SK-N-SH treated with all-trans-retinoic acid at 6 μM for 48 hours (cell line): ENCODE measurements around the gene RAD51B.

ENCODE experiments used
- ATAC-seq: fragments of 200-7000 bp; cut with Tn5 transposase; 3 replicates; pipeline ENCODE4 v1.9.1; 2020; ENCODE audit warnings: mild to moderate bottlenecking, moderate library complexity
- ARNTL ChIP-seq: fragments of 450-650 bp; formaldehyde crosslinking; IDR thresholded peaks from 2 replicates; pipeline ENCODE4 v1.5.0; 2020; ENCODE audit warnings: low read depth, mild to moderate bottlenecking, moderate library complexity, borderline replicate concordance
- BACH2 ChIP-seq: fragments of 250-450 bp; sonication (Bioruptor Pico); IDR thresholded peaks from 2 replicates; pipeline ENCODE4 v1.9.0; 2021; ENCODE audit warnings: mild to moderate bottlenecking, borderline replicate concordance
- CSDC2 ChIP-seq: fragments of 250-450 bp; sonication (Bioruptor Pico); IDR thresholded peaks from 2 replicates; pipeline ENCODE4 v1.5.0; 2020; ENCODE audit warnings: mild to moderate bottlenecking, moderate library complexity
- ESRRG ChIP-seq: fragments of 250-450 bp; sonication (Bioruptor Pico); IDR thresholded peaks from 2 replicates; pipeline ENCODE4 v1.6.1; 2021; ENCODE audit warnings: mild to moderate bottlenecking
- GLIS3 ChIP-seq: fragments of 250-450 bp; sonication (Bioruptor Pico); IDR thresholded peaks from 2 replicates; pipeline ENCODE4 v1.5.0; 2020; ENCODE audit warnings: mild to moderate bottlenecking, moderate library complexity
- ISL1 ChIP-seq: fragments of 250-450 bp; sonication (Bioruptor Pico); IDR thresholded peaks from 2 replicates; pipeline ENCODE4 v2.1.2; 2022; ENCODE audit warnings: mild to moderate bottlenecking, moderate library complexity
- OSR1 ChIP-seq: fragments of 250-450 bp; sonication (Bioruptor Pico); IDR thresholded peaks from 2 replicates; pipeline ENCODE4 v1.8.0; 2022; ENCODE audit warnings: moderate library complexity, mild to moderate bottlenecking, inconsistent platforms
- PPARA ChIP-seq: fragments of 250-450 bp; sonication (Bioruptor Pico); IDR thresholded peaks from 2 replicates; pipeline ENCODE4 v1.5.0; 2020; ENCODE audit warnings: mild to moderate bottlenecking, borderline replicate concordance
- RARB ChIP-seq: fragments of 250-450 bp; sonication (Bioruptor Pico); IDR thresholded peaks from 2 replicates; pipeline ENCODE4 v1.8.0; 2021; ENCODE audit warnings: mild to moderate bottlenecking, moderate library complexity
- SNAI2 ChIP-seq: fragments of 250-450 bp; sonication (Bioruptor Pico); IDR thresholded peaks from 2 replicates; pipeline ENCODE4 v1.5.0; 2020; ENCODE audit warnings: mild to moderate bottlenecking, moderate library complexity
- TCF4 ChIP-seq: fragments of 250-450 bp; sonication (Bioruptor Pico); IDR thresholded peaks from 2 replicates; pipeline ENCODE4 v1.8.0; 2021; ENCODE audit warnings: mild to moderate bottlenecking, moderate library complexity, borderline replicate concordance
- TOX ChIP-seq: fragments of 250-450 bp; sonication (Bioruptor Pico); IDR thresholded peaks from 2 replicates; pipeline ENCODE4 v1.8.0; 2021; ENCODE audit warnings: mild to moderate bottlenecking, moderate library complexity, borderline replicate concordance
- ZC3H10 ChIP-seq: fragments of 250-450 bp; sonication (Bioruptor Pico); IDR thresholded peaks from 2 replicates; pipeline ENCODE4 v1.5.1; 2021; ENCODE audit warnings: mild to moderate bottlenecking, moderate library complexity
- ZFP3 ChIP-seq: fragments of 250-450 bp; sonication (Bioruptor Pico); IDR thresholded peaks from 2 replicates; pipeline ENCODE4 v1.5.0; 2020; ENCODE audit warnings: mild to moderate bottlenecking, moderate library complexity
- ZFP30 ChIP-seq: fragments of 450-650 bp; formaldehyde crosslinking; IDR thresholded peaks from 2 replicates; pipeline ENCODE4 v1.5.0; 2022; ENCODE audit warnings: mild to moderate bottlenecking, moderate library complexity
- ZNF70 ChIP-seq: fragments of 450-650 bp; formaldehyde crosslinking; IDR thresholded peaks from 2 replicates; pipeline ENCODE4 v1.5.0; 2020; ENCODE audit warnings: mild to moderate bottlenecking, moderate library complexity
- ZNF8 ChIP-seq: fragments of 450-650 bp; formaldehyde crosslinking; IDR thresholded peaks from 2 replicates; pipeline ENCODE4 v1.5.0; 2020; ENCODE audit warnings: mild to moderate bottlenecking, moderate library complexity
- TF ChIP-seq, protein P1 (sequence below): fragments of 250-450 bp; sonication (Bioruptor Pico); IDR thresholded peaks from 2 replicates; pipeline ENCODE4 v1.5.1; 2021; ENCODE audit warnings: mild to moderate bottlenecking, moderate library complexity
- TF ChIP-seq, protein P2 (sequence below): fragments of 250-450 bp; sonication (Bioruptor Pico); IDR thresholded peaks from 2 replicates; pipeline ENCODE4 v1.5.0; 2020; ENCODE audit warnings: mild to moderate bottlenecking, moderate library complexity
- TF ChIP-seq, protein P3 (sequence below): fragments of 250-450 bp; sonication (Bioruptor Pico); IDR thresholded peaks from 2 replicates; pipeline ENCODE4 v1.8.0; 2020; ENCODE audit warnings: mild to moderate bottlenecking, moderate library complexity, borderline replicate concordance
- TF ChIP-seq, protein P4 (sequence below): fragments of 250-450 bp; sonication (Bioruptor Pico); IDR thresholded peaks from 2 replicates; pipeline ENCODE4 v1.5.1; 2020; ENCODE audit warnings: low read depth, mild to moderate bottlenecking, moderate library complexity

The RAD51B gene

DNA sequence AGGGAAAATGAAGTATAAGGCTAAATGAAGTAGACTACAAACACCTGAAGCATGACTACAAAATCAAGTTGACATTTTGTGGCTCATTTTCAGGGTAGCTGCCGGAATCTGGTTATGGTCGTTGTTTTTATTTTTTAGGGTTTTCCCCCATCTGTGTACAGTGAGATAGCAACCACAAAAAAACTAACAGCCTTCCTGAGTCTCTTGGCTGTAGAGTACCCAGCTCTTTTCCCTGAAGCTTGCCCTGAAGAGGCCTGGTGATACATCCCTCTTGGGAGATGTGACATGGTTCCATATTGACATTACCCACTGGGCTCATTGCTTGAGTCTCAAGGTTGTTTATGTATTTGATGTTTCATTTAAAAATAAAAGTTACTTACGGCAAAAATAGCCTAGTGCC, 549.3 kb downstream of the RAD51B start (continued):
- TF ChIP-seq, protein P1, sequence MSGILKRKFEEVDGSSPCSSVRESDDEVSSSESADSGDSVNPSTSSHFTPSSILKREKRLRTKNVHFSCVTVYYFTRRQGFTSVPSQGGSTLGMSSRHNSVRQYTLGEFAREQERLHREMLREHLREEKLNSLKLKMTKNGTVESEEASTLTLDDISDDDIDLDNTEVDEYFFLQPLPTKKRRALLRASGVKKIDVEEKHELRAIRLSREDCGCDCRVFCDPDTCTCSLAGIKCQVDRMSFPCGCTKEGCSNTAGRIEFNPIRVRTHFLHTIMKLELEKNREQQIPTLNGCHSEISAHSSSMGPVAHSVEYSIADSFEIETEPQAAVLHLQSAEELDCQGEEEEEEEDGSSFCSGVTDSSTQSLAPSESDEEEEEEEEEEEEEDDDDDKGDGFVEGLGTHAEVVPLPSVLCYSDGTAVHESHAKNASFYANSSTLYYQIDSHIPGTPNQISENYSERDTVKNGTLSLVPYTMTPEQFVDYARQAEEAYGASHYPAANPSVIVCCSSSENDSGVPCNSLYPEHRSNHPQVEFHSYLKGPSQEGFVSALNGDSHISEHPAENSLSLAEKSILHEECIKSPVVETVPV (CRISPR knock-in tag) = no peak
- no peak for TF ChIP-seq ISL1 (CRISPR knock-in tag)

DNA sequence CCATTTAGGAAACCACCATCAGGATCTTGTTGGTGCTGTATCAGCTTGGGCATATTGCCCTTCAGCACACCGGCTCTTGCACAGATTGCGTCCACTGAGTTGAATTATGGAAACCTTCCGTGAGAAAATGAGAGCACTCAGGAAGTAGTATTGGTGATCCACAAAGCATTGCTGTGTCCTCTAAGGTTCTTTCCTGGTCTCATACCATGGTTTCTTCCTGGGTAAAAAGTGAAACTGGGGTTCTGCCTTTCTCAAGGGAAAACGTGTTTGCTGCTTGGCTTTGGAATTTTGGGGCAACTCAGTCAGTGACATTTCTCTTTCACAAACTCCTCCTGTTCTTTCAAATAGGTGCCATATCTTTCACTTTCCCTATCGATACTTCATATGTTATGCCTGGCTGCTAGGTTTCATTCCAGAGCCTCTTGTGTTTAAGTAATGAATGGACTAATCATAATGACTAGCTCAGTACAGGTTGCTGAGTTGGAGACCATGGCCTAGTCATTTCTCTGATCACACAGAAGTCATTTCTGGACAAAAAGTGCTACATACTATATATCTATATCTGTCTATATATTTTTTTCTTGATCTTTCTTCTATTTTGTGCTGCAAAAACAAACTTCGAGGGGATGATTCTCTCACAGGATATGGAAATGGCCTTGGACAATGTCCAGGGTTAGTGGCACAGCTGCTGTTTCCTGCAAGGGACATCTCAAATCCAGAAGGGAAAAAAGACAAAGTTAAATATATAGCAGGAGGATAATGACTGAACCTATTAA, 549.9 kb downstream of the RAD51B start:
- no peak for ATAC-seq
- TF ChIP-seq TOX (CRISPR knock-in tag) (no peak), ZC3H10 (CRISPR knock-in tag) (no peak), OSR1 (CRISPR knock-in tag) (no peak), SNAI2 (CRISPR knock-in tag) (no peak), CSDC2 (CRISPR knock-in tag) (no peak), ESRRG (CRISPR knock-in tag) (no peak), ZNF8 (CRISPR knock-in tag) (no peak), BACH2 (no peak), RARB (no peak), ARNTL (CRISPR knock-in tag) (no peak), ZFP30 (CRISPR knock-in tag) (no peak), GLIS3 (CRISPR knock-in tag) (no peak), ZNF70 (CRISPR knock-in tag) (no peak), PPARA (no peak), TCF4 (CRISPR knock-in tag) (no peak)
- TF ChIP-seq, protein P2, sequence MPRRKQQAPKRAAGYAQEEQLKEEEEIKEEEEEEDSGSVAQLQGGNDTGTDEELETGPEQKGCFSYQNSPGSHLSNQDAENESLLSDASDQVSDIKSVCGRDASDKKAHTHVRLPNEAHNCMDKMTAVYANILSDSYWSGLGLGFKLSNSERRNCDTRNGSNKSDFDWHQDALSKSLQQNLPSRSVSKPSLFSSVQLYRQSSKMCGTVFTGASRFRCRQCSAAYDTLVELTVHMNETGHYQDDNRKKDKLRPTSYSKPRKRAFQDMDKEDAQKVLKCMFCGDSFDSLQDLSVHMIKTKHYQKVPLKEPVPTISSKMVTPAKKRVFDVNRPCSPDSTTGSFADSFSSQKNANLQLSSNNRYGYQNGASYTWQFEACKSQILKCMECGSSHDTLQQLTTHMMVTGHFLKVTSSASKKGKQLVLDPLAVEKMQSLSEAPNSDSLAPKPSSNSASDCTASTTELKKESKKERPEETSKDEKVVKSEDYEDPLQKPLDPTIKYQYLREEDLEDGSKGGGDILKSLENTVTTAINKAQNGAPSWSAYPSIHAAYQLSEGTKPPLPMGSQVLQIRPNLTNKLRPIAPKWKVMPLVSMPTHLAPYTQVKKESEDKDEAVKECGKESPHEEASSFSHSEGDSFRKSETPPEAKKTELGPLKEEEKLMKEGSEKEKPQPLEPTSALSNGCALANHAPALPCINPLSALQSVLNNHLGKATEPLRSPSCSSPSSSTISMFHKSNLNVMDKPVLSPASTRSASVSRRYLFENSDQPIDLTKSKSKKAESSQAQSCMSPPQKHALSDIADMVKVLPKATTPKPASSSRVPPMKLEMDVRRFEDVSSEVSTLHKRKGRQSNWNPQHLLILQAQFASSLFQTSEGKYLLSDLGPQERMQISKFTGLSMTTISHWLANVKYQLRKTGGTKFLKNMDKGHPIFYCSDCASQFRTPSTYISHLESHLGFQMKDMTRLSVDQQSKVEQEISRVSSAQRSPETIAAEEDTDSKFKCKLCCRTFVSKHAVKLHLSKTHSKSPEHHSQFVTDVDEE (CRISPR knock-in tag) = no peak
- TF ChIP-seq, protein P3, sequence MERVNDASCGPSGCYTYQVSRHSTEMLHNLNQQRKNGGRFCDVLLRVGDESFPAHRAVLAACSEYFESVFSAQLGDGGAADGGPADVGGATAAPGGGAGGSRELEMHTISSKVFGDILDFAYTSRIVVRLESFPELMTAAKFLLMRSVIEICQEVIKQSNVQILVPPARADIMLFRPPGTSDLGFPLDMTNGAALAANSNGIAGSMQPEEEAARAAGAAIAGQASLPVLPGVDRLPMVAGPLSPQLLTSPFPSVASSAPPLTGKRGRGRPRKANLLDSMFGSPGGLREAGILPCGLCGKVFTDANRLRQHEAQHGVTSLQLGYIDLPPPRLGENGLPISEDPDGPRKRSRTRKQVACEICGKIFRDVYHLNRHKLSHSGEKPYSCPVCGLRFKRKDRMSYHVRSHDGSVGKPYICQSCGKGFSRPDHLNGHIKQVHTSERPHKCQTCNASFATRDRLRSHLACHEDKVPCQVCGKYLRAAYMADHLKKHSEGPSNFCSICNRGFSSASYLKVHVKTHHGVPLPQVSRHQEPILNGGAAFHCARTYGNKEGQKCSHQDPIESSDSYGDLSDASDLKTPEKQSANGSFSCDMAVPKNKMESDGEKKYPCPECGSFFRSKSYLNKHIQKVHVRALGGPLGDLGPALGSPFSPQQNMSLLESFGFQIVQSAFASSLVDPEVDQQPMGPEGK (CRISPR knock-in tag) = no peak
- TF ChIP-seq, protein P1 (CRISPR knock-in tag) = no peak
- TF ChIP-seq, protein P4, sequence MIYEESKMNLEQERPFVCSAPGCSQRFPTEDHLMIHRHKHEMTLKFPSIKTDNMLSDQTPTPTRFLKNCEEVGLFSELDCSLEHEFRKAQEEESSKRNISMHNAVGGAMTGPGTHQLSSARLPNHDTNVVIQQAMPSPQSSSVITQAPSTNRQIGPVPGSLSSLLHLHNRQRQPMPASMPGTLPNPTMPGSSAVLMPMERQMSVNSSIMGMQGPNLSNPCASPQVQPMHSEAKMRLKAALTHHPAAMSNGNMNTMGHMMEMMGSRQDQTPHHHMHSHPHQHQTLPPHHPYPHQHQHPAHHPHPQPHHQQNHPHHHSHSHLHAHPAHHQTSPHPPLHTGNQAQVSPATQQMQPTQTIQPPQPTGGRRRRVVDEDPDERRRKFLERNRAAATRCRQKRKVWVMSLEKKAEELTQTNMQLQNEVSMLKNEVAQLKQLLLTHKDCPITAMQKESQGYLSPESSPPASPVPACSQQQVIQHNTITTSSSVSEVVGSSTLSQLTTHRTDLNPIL (CRISPR knock-in tag) = no peak
- TF ChIP-seq, all 23 proteins: peak for 0

DNA sequence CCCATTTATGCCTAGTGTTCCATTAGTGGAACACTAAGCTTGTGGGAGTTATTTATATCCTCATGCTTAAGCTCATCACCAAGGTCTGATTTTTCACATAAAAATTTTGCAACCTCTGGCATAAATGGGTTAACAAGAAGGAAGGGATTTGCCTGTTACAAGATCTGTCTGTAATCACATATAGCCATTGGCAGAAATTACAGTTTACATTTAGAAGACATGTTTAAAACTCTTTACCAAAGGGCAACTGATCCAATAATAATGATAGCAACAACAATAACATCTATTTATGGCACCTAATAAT, 550.4 kb downstream of the RAD51B start:
- no peak for ATAC-seq
- no peak for TF ChIP-seq ARNTL (CRISPR knock-in tag)
- TF ChIP-seq ZC3H10 (CRISPR knock-in tag) = no peak
- TF ChIP-seq TCF4 (CRISPR knock-in tag) = no peak
- TF ChIP-seq, protein P2 (CRISPR knock-in tag) = no peak
- TF ChIP-seq ZNF70 (CRISPR knock-in tag) = no peak
- no peak for TF ChIP-seq ZFP30 (CRISPR knock-in tag)
- TF ChIP-seq CSDC2 (CRISPR knock-in tag) = no peak
- no peak for TF ChIP-seq RARB
- TF ChIP-seq ZFP3 (CRISPR knock-in tag) = no peak
- TF ChIP-seq GLIS3 (CRISPR knock-in tag) = no peak
- no peak for TF ChIP-seq ESRRG (CRISPR knock-in tag)
- TF ChIP-seq, protein P3 (CRISPR knock-in tag) = no peak
